H1 (cell line): ENCODE results near the gene DAAM1. TPM values are rescaled to one million over a fixed set of nuclear protein-coding genes. Genes with fewer than 3 reads are reported as not detected.

Source experiments
- CTCF ChIA-PET: fragments of 300-600 bp; sonication (Branson Sonifier 250); formaldehyde crosslinking; loops from one replicate; lab custom pipeline; 2021; ENCODE audit not compliant: partially characterized antibody; lab: Charles Lee
- POLR2A ChIA-PET: fragments of 300-600 bp; sonication (Branson Sonifier 250); formaldehyde crosslinking; loops from one replicate; lab custom pipeline; 2021; ENCODE audit warnings: inconsistent platforms; ENCODE audit not compliant: partially characterized antibody; lab: Charles Lee
- DNase-seq, 2 experiments: peaks; one replicate each; pipeline versions ENCODE4 v3.0.0 to v3.0.0-alpha.2; 2010 to 2022; ENCODE audit warnings: low spot score in 2 of 2, low read depth in 1 of 2, mixed read lengths in 1 of 2
- FAIRE-seq: peaks from 2 replicates; lab custom pipeline; 2011; peaks lifted over from hg19 to GRCh38; lab: Jason Lieb, UNC
- H2AFZ ChIP-seq: 2 replicates; pipeline ENCODE4 v1.8.1; 2012; ENCODE audit warnings: low read length, inconsistent platforms
- H2AK5ac ChIP-seq: 2 replicates; pipeline ENCODE4 v1.6.1; 2013; ENCODE audit warnings: low read depth, low read length
- H2BK120ac ChIP-seq: replicated peaks from 2 replicates; pipeline ENCODE3; 2013; ENCODE audit warnings: low read depth, low read length, inconsistent platforms
- H2BK12ac ChIP-seq: 2 replicates; pipeline ENCODE4 v1.6.1; 2013; ENCODE audit warnings: low read depth, low read length
- H2BK15ac ChIP-seq: 2 replicates; pipeline ENCODE4 v1.6.1; 2013; ENCODE audit warnings: low read length
- H2BK20ac ChIP-seq: 2 replicates; pipeline ENCODE4 v1.6.1; 2013; ENCODE audit warnings: low read length
- H2BK5ac ChIP-seq: 2 replicates; pipeline ENCODE4 v1.6.1; 2013; ENCODE audit warnings: low read depth, low read length
- H3K14ac ChIP-seq: 2 replicates; pipeline ENCODE4 v1.6.1; 2013; ENCODE audit warnings: inconsistent platforms; ENCODE audit not compliant: insufficient read length
- H3K18ac ChIP-seq: 2 replicates; pipeline ENCODE4 v1.6.1; 2013; ENCODE audit warnings: low read length; ENCODE audit errors: extremely low read depth
- H3K23ac ChIP-seq: 2 replicates; pipeline ENCODE4 v1.6.1; 2013; ENCODE audit warnings: inconsistent platforms; ENCODE audit not compliant: insufficient read length
- H3K23me2 ChIP-seq: 2 replicates; pipeline ENCODE4 v1.6.1; 2013; ENCODE audit warnings: low read depth, low read length
- H3K27ac ChIP-seq: 2 replicates; pipeline ENCODE4 v1.6.1; 2011; ENCODE audit warnings: low read depth, low read length, inconsistent platforms
- H3K27me3 ChIP-seq, 4 experiments: replicated peaks in 1 of 4; 1 replicate in 1 of 4; 2 replicates in 3 of 4; pipeline versions ENCODE4 v1.6.1 to v1.8.1; 2011 to 2013; ENCODE audit warnings: low read length in 3 of 4, mild to moderate bottlenecking in 3 of 4, inconsistent platforms in 2 of 4, mixed read lengths in 2 of 4, moderate library complexity in 1 of 4; ENCODE audit not compliant: control insufficient read depth in 3 of 4, insufficient read depth in 3 of 4; ENCODE audit errors: extremely low read depth in 1 of 4
- H3K36me3 ChIP-seq, 4 experiments: 2 replicates each; pipeline versions ENCODE4 v1.6.1 to v1.8.1; 2011 to 2013; ENCODE audit warnings: mild to moderate bottlenecking in 4 of 4, low read length in 3 of 4, moderate library complexity in 2 of 4, control low read depth in 1 of 4, inconsistent platforms in 1 of 4; ENCODE audit not compliant: insufficient read depth in 4 of 4, control insufficient read depth in 2 of 4
- H3K4ac ChIP-seq: replicated peaks from 2 replicates; pipeline ENCODE3; 2013; ENCODE audit warnings: low read length, low read depth, mixed read lengths, inconsistent platforms; ENCODE audit not compliant: insufficient read length
- H3K4me1 ChIP-seq, 4 experiments: replicated peaks in 1 of 4; 1 replicate in 1 of 4; 2 replicates in 3 of 4; pipeline versions ENCODE4 v1.6.1 to v1.8.1; 2011 to 2013; ENCODE audit warnings: low read length in 3 of 4, inconsistent platforms in 2 of 4, mixed read lengths in 1 of 4; ENCODE audit not compliant: insufficient read depth in 4 of 4, control insufficient read depth in 3 of 4
- H3K4me2 ChIP-seq, 2 experiments: 2 replicates each; pipeline versions ENCODE4 v1.6.1 to v1.8.1; 2011 to 2013; ENCODE audit warnings: low read depth in 2 of 2, low read length in 2 of 2, control low read depth in 1 of 2, inconsistent platforms in 1 of 2, mild to moderate bottlenecking in 1 of 2; ENCODE audit not compliant: insufficient read depth in 1 of 2
- H3K4me3 ChIP-seq, 4 experiments: fragments of 200-600, 300-600 bp in 1 of 4; sonication (generic), shearing (Covaris generic), sonication (Bioruptor Twin) in 1 of 4; 2 replicates each; pipeline versions ENCODE4 v1.5.1 to v1.8.1; 2011 to 2016; ENCODE audit warnings: low read length in 4 of 4, low read depth in 3 of 4, control low read depth in 2 of 4, inconsistent platforms in 2 of 4, mild to moderate bottlenecking in 2 of 4, mixed read lengths in 1 of 4, moderate library complexity in 1 of 4; ENCODE audit not compliant: insufficient read depth in 2 of 4; ENCODE audit errors: extremely low read depth in 1 of 4
- H3K56ac ChIP-seq: replicated peaks from 2 replicates; pipeline ENCODE3; 2013; ENCODE audit warnings: low read depth, mild to moderate bottlenecking, mixed read lengths, low read length, inconsistent platforms; ENCODE audit not compliant: insufficient read length
- H3K79me1 ChIP-seq: 2 replicates; pipeline ENCODE4 v1.6.1; 2013; ENCODE audit warnings: low read depth, low read length, control low read depth
- H3K79me2 ChIP-seq, 2 experiments: 2 replicates each; pipeline versions ENCODE4 v1.6.1 to v1.8.1; 2012 to 2013; ENCODE audit warnings: low read length in 2 of 2, mild to moderate bottlenecking in 2 of 2, inconsistent platforms in 1 of 2; ENCODE audit not compliant: insufficient read depth in 2 of 2, control insufficient read depth in 1 of 2
- H3K9ac ChIP-seq, 4 experiments: replicated peaks in 1 of 4; 1 replicate in 1 of 4; 2 replicates in 3 of 4; pipeline versions ENCODE4 v1.6.1 to v1.8.1; 2011 to 2013; ENCODE audit warnings: low read depth in 3 of 4, low read length in 3 of 4, control low read depth in 2 of 4, mild to moderate bottlenecking in 2 of 4, moderate library complexity in 2 of 4, inconsistent platforms in 1 of 4; ENCODE audit errors: extremely low read depth in 1 of 4
- H3K9me3 ChIP-seq, 2 experiments: 2 replicates each; pipeline versions ENCODE4 v1.6.1 to v1.8.1; 2012 to 2013; ENCODE audit warnings: mild to moderate bottlenecking in 2 of 2, moderate library complexity in 2 of 2, control low read depth in 1 of 2, inconsistent platforms in 1 of 2, low read depth in 1 of 2, low read length in 1 of 2, mixed read lengths in 1 of 2; ENCODE audit not compliant: insufficient read depth in 2 of 2
- H4K20me1 ChIP-seq, 2 experiments: replicated peaks in 1 of 2; 2 replicates each; pipeline versions ENCODE3 to v1.8.1; 2011 to 2013; ENCODE audit warnings: inconsistent platforms in 2 of 2, low read length in 2 of 2, mild to moderate bottlenecking in 1 of 2; ENCODE audit not compliant: insufficient read depth in 2 of 2, control insufficient read depth in 1 of 2
- H4K5ac ChIP-seq: 2 replicates; pipeline ENCODE4 v1.6.1; 2013; ENCODE audit warnings: low read length, low read depth, mixed read lengths, inconsistent platforms; ENCODE audit not compliant: insufficient read length
- H4K8ac ChIP-seq: 2 replicates; pipeline ENCODE4 v1.8.0; 2013; ENCODE audit warnings: mild to moderate bottlenecking, moderate library complexity, low read length, inconsistent platforms; ENCODE audit not compliant: insufficient read depth; ENCODE audit errors: extremely low read depth
- H4K91ac ChIP-seq: replicated peaks from 2 replicates; pipeline ENCODE3; 2013; ENCODE audit warnings: low read length, mixed read lengths, inconsistent platforms; ENCODE audit not compliant: insufficient read length
- BCL11A ChIP-seq, 2 experiments: IDR thresholded peaks; one replicate each; pipeline ENCODE4 v1.6.1; 2011; ENCODE audit warnings: low read depth in 2 of 2, low read length in 2 of 2, mild to moderate bottlenecking in 2 of 2
- CEBPB ChIP-seq: IDR thresholded peaks from 2 replicates; pipeline ENCODE4 v1.6.1; 2012; ENCODE audit warnings: low read depth, low read length
- CHD2 ChIP-seq: IDR thresholded peaks from 2 replicates; pipeline ENCODE4 v1.6.1; 2012; ENCODE audit warnings: low read length, improper control_type of control experiment
- EGR1 ChIP-seq: IDR thresholded peaks from 2 replicates; pipeline ENCODE4 v1.6.1; 2011; ENCODE audit warnings: low read depth, low read length, borderline replicate concordance
- GABPA ChIP-seq: IDR thresholded peaks from 2 replicates; pipeline ENCODE4 v1.6.1; 2011; ENCODE audit warnings: mild to moderate bottlenecking, low read length, moderate library complexity, borderline replicate concordance; ENCODE audit not compliant: insufficient read depth
- POLR2AphosphoS5 ChIP-seq: IDR thresholded peaks from 2 replicates; pipeline ENCODE4 v1.6.1; 2011; ENCODE audit warnings: low read depth, low read length
- SAP30 ChIP-seq: fragments of 300-600 bp; sonication (generic); IDR thresholded peaks from 2 replicates; pipeline ENCODE4 v1.7.1; 2012; ENCODE audit warnings: low read length, moderate library complexity, mild to moderate bottlenecking, inconsistent platforms; ENCODE audit not compliant: insufficient read depth, insufficient replicate concordance
- SIN3A ChIP-seq, 2 experiments: IDR thresholded peaks in 1 of 2; conservative IDR thresholded peaks in 1 of 2; 2 replicates each; pipeline ENCODE4 v1.6.1; 2011 to 2012; ENCODE audit warnings: low read length in 2 of 2, improper control_type of control experiment in 1 of 2, low read depth in 1 of 2, mild to moderate bottlenecking in 1 of 2
- SP4 ChIP-seq: IDR thresholded peaks from 2 replicates; pipeline ENCODE4 v1.6.1; 2012; ENCODE audit warnings: low read length, inconsistent platforms
- YY1 ChIP-seq: IDR thresholded peaks from 2 replicates; pipeline ENCODE4 v1.6.1; 2011; ENCODE audit warnings: low read depth, mild to moderate bottlenecking, low read length
- WGBS, 2 experiments: shearing (Covaris generic) in 1 of 2; methylation state at CpG; one replicate each; pipeline versions ENCODE4 v1.1.6 to v1.1.7; 2013 to 2015; ENCODE audit warnings: low lambda C conversion rate in 2 of 2, mixed read lengths in 2 of 2, inconsistent platforms in 1 of 2, low coverage in 1 of 2, missing lambda C conversion rate in 1 of 2; ENCODE audit not compliant: insufficient replicate concordance in 2 of 2, insufficient coverage in 1 of 2, insufficient read length in 1 of 2; ENCODE audit errors: extremely low coverage in 1 of 2, missing lambda C conversion rate in 1 of 2; 5-methylcytosine and 5-hydroxymethylcytosine counted together
- polyA plus RNA-seq, 7 experiments: library from polyadenylated mRNA; depleted of rRNA in 3 of 7; stranded (reverse) in 5 of 7; unstranded in 2 of 7; fragments of >200 nt in 5 of 7; fragments of 200-250 nt in 2 of 7; gene quantifications; 1 replicate in 5 of 7; 2 replicates in 1 of 7; 4 replicates in 1 of 7; pipeline versions ENCODE4 v1.2.1 to v1.2.3, GENCODE V29; 2011 to 2013; ENCODE audit warnings: missing spikeins in 2 of 7, mixed read lengths in 2 of 7
- total RNA-seq: library from RNA; stranded (reverse); fragmentation: NEBNext Ultra II Directional; extraction: Animal tissue kit (Norgen Biotek cat#: 25700); gene quantifications from 2 replicates; pipeline ENCODE4 v1.2.1, GENCODE V29; 2021

DAAM1 gene
- total and polyA plus RNA-seq, 2 of the 8 experiments (the other 6 are each of a cell fraction or from before 2014, with no cell fraction given): 5.0 to 44.9 TPM

GRCh38 chr14:59407246-59408010, 219.0 kb downstream of the DAAM1 start:
- Histone ChIP-seq H3K4me2 (no peak overlapping the region), H3K9ac (no peak overlapping the region)

More at GRCh38 chr14:59407246-59408010, 219.0 kb downstream of the DAAM1 start:
- Histone ChIP-seq H3K4me3 (no peak overlapping the region), H4K91ac (no peak overlapping the region), H2AK5ac (no peak overlapping the region), H3K23me2 (no peaks in the 10 kb centered on the region), H4K8ac (no peak overlapping the region), H3K23ac (no peak overlapping the region), H3K14ac (no peak overlapping the region), H3K27ac (no peak overlapping the region), H3K56ac (no peak overlapping the region), H3K79me1 (no peaks in the 10 kb centered on the region), H4K20me1 (no peaks in the 10 kb centered on the region), H2BK5ac (no peak overlapping the region), H3K18ac (no peak overlapping the region), H2AFZ (no peak overlapping the region), H3K9me3 (peaks cover 22 to 32% of the 10 kb centered on the region in 2 experiments), H3K27me3 (no peaks in the 10 kb centered on the region), H2BK15ac (no peak overlapping the region), H3K36me3 (no peaks in the 10 kb centered on the region; a peak in 1 of 8 replicates), H3K4me1 (no peaks in the 10 kb centered on the region), H2BK12ac (no peak overlapping the region), H3K79me2 (no peaks in the 10 kb centered on the region), H3K4ac (no peak overlapping the region), H4K5ac (no peak overlapping the region), H2BK120ac (no peak overlapping the region), H2BK20ac (no peak overlapping the region)
- 84% methylated on average over 4 of the region's 4 CpGs; no CpG with 5 or more reads in 1 of the 2 experiments for WGBS, 2 experiments
- TF ChIP-seq CEBPB (no peak), SAP30 (no peak), GABPA (no peak), EGR1 (no peak), YY1 (no peak), SP4 (no peak), BCL11A (IDR thresholded peaks at IDR 0.05; ENCODE audit: low read depth in 2 of 2, low read length in 2 of 2) (no peak), POLR2AphosphoS5 (no peak), CHD2 (no peak), SIN3A (conservative IDR thresholded peaks at IDR 0.05 in 1 of 2, IDR thresholded peaks at IDR 0.05 in 1 of 2; ENCODE audit: low read depth in 1 of 2, low read length in 2 of 2) (no peak)
- POLR2A ChIA-PET: no interaction called here
- FAIRE-seq (no peak), DNase-seq (no peak)
- CTCF ChIA-PET: interaction anchor here (0.6 to 1.9 kb wide), 4 partner anchors 12 to 387 kb away, joined by 3 to 5 read pairs (median 4); no protein-coding TSS in a partner anchor
